HepG2 (cell line): Measurements from ENCODE around the gene HIPK4. TPM values are rescaled to one million over a fixed set of nuclear protein-coding genes. Genes with fewer than 3 reads are reported as not detected.

Source experiments
- ATF4 ChIP-seq, 2 experiments: fragments of 450-650 bp in 1 of 2; sonication (generic) in 1 of 2; formaldehyde crosslinking; IDR thresholded peaks; 2 replicates each; pipeline versions ENCODE4 v1.5.0 to v1.8.0; 2020 to 2022; ENCODE audit warnings: mild to moderate bottlenecking in 1 of 2, missing genetic modification reagents in 1 of 2
- CENPBD1 ChIP-seq: sonication (generic); formaldehyde crosslinking; IDR thresholded peaks from 2 replicates; pipeline ENCODE4 v1.8.0; 2022; ENCODE audit warnings: missing genetic modification reagents, low read depth, mild to moderate bottlenecking, borderline replicate concordance
- HNRNPLL ChIP-seq: fragments of 200-400 bp; formaldehyde crosslinking; IDR thresholded peaks from 2 replicates; pipeline ENCODE4 v1.6.1; 2017; ENCODE audit warnings: mild to moderate bottlenecking, low read depth, low read length; ENCODE audit not compliant: poor library complexity, severe bottlenecking
- IRF2 ChIP-seq: IDR thresholded peaks from 2 replicates; pipeline ENCODE4 v1.6.1; 2018; ENCODE audit warnings: missing genetic modification reagents, missing compliant biosample characterization
- MAF1 ChIP-seq: sonication (generic); formaldehyde crosslinking; IDR thresholded peaks from 2 replicates; pipeline ENCODE4 v1.5.0; 2020; ENCODE audit warnings: missing genetic modification reagents, borderline replicate concordance
- NAIF1 ChIP-seq: sonication (generic); formaldehyde crosslinking; IDR thresholded peaks from 2 replicates; pipeline ENCODE4 v1.5.0; 2020; ENCODE audit warnings: mild to moderate bottlenecking, missing genetic modification reagents, borderline replicate concordance
- NR2C2 ChIP-seq: sonication (generic); formaldehyde crosslinking; IDR thresholded peaks from 2 replicates; pipeline ENCODE4 v1.4.0; 2020; ENCODE audit warnings: missing genetic modification reagents, mild to moderate bottlenecking, moderate library complexity, borderline replicate concordance
- SP1 ChIP-seq, 2 experiments: fragments of 450-650 bp in 1 of 2; sonication (generic) in 1 of 2; formaldehyde crosslinking in 1 of 2; IDR thresholded peaks; 2 replicates each; pipeline versions ENCODE4 v1.4.0 to v1.6.1; 2016 to 2020; ENCODE audit warnings: missing genetic modification reagents in 1 of 2
- ZBTB4 ChIP-seq: sonication (generic); formaldehyde crosslinking; IDR thresholded peaks from 2 replicates; pipeline ENCODE4 v1.4.0; 2020; ENCODE audit warnings: missing genetic modification reagents, mild to moderate bottlenecking, borderline replicate concordance
- ZFY ChIP-seq: sonication (generic); formaldehyde crosslinking; IDR thresholded peaks from 2 replicates; pipeline ENCODE4 v1.4.0; 2020; ENCODE audit warnings: missing genetic modification reagents
- ZNF20 ChIP-seq: sonication (generic); formaldehyde crosslinking; IDR thresholded peaks from 2 replicates; pipeline ENCODE4 v1.4.0; 2020; ENCODE audit warnings: mild to moderate bottlenecking, moderate library complexity, missing genetic modification reagents
- ZNF513 ChIP-seq: sonication (generic); formaldehyde crosslinking; conservative IDR thresholded peaks from 2 replicates; pipeline ENCODE4 v1.5.0; 2020; ENCODE audit warnings: missing genetic modification reagents
- ZNF598 ChIP-seq: sonication (generic); formaldehyde crosslinking; IDR thresholded peaks from 2 replicates; pipeline ENCODE4 v1.5.1; 2020; ENCODE audit warnings: mild to moderate bottlenecking, missing genetic modification reagents, borderline replicate concordance
- ZNF678 ChIP-seq: sonication (generic); formaldehyde crosslinking; IDR thresholded peaks from 2 replicates; pipeline ENCODE4 v1.4.0; 2020; ENCODE audit warnings: mild to moderate bottlenecking, missing genetic modification reagents
- ZSCAN25 ChIP-seq: sonication (generic); formaldehyde crosslinking; IDR thresholded peaks from 2 replicates; pipeline ENCODE4 v1.8.0; 2022; ENCODE audit warnings: mild to moderate bottlenecking, missing genetic modification reagents
- polyA plus RNA-seq, 8 experiments: library from polyadenylated mRNA; depleted of rRNA in 3 of 8; stranded (reverse) in 7 of 8; unstranded in 1 of 8; fragments of >200 nt; fragmentation: Illumina TruSeq in 4 of 8; extraction: Trizol in 4 of 8; gene quantifications; 2 replicates each; pipeline versions ENCODE4 v1.2.1 to v1.2.3, GENCODE V29; 2011 to 2016; ENCODE audit warnings: low read depth in 4 of 8, missing spikeins in 1 of 8, mixed read lengths in 1 of 8; ENCODE audit not compliant: insufficient read depth in 1 of 8
- total RNA-seq, 5 experiments: library from RNA; depleted of rRNA; stranded (reverse); fragments of >200 nt; fragmentation: Illumina TruSeq; extraction: Trizol; gene quantifications; 2 replicates each; pipeline ENCODE4 v1.2.3, GENCODE V29; 2016; ENCODE audit warnings: low read depth in 1 of 5
- TF ChIP-seq, protein P1 (sequence below): sonication (generic); formaldehyde crosslinking; IDR thresholded peaks from 2 replicates; pipeline ENCODE4 v1.5.0; 2020; ENCODE audit warnings: missing genetic modification reagents
- TF ChIP-seq, protein P2 (sequence below): sonication (generic); formaldehyde crosslinking; IDR thresholded peaks from 2 replicates; pipeline ENCODE4 v1.4.0; 2020; ENCODE audit warnings: missing genetic modification reagents, borderline replicate concordance

HIPK4 gene
- total and polyA plus RNA-seq, 2 of the 13 experiments (the other 11 are each of a cell fraction or from before 2014, with no cell fraction given): 0.03 TPM; not detected in 1

DNA sequence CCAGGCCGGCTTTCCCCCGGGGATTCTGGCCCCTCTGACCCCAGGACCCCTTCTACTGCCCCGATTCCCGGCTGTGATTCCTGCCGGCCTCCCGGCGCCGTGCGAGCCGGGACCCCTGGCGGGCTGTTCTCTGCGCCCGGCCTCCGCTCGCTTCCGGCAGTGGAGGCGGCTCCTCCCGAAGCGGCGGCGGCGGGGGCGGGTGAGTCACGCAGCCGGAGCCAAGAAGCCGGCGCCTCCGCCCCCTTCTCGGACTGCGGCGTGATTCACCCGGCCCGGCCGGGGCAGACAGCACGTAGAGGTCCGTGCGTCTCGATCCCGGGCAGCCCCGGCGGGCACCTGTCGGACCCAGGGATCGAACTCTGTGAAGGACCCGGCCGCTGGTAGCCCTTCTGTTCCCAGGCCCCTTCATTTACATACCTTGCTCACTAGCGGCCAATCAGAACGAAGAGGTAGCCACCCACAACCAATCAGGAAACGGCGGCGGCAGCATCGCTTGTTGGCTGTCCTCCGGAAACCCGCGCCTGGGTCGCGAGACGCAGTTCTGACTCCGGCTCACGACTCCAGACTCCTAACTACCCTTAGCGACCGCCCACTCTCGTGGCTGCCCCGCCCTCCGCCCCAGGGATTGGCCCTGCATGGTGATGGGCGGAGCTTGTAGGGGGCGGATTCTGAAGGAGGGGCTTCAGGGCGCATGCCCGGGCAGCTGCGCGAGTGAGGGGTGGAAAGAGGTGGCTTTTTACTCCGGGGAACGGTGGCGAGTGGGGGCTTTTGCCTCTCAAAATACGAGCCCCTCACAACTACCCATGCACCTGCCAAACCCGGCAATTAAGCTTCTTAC is 35.7 kb upstream of the HIPK4 start, which contains the start of gene SERTAD1 (continued):
- TF ChIP-seq ATF4 (CRISPR knock-in tag; IDR thresholded peaks at IDR 0.05): peak in 1 of 2 experiments; percentile 27; a peak in 1 of 4 replicates
- no peak for TF ChIP-seq NAIF1 (CRISPR knock-in tag)
- peak; percentile 40 for TF ChIP-seq ZFY (CRISPR knock-in tag)
- TF ChIP-seq IRF2 (CRISPR knock-in tag): peak; percentile 49; the same call in 1 of the 2 replicates
- TF ChIP-seq ZNF598 (CRISPR knock-in tag): no peak
- 0 out of 2 replicates have a peak, but pooled peaks have one; percentile 17 for TF ChIP-seq SP1 (IDR thresholded peaks at IDR 0.05)
- TF ChIP-seq SP1 (CRISPR knock-in tag; IDR thresholded peaks at IDR 0.05): peak; percentile 89
- TF ChIP-seq, protein P1, sequence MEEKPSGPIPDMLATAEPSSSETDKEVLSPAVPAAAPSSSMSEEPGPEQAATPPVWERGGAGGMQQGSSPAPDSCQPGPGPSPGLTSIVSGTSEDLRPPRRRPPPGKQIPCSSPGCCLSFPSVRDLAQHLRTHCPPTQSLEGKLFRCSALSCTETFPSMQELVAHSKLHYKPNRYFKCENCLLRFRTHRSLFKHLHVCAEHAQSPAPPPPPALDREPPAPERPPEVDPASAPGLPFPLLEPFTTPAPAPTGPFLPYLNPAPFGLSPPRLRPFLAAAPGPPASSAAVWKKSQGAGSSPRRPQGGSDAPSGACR (CRISPR knock-in tag): 0 out of 2 replicates have a peak, but pooled peaks have one; percentile 48
- TF ChIP-seq, protein P2, sequence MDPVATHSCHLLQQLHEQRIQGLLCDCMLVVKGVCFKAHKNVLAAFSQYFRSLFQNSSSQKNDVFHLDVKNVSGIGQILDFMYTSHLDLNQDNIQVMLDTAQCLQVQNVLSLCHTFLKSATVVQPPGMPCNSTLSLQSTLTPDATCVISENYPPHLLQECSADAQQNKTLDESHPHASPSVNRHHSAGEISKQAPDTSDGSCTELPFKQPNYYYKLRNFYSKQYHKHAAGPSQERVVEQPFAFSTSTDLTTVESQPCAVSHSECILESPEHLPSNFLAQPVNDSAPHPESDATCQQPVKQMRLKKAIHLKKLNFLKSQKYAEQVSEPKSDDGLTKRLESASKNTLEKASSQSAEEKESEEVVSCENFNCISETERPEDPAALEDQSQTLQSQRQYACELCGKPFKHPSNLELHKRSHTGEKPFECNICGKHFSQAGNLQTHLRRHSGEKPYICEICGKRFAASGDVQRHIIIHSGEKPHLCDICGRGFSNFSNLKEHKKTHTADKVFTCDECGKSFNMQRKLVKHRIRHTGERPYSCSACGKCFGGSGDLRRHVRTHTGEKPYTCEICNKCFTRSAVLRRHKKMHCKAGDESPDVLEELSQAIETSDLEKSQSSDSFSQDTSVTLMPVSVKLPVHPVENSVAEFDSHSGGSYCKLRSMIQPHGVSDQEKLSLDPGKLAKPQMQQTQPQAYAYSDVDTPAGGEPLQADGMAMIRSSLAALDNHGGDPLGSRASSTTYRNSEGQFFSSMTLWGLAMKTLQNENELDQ: no peak
- TF ChIP-seq ZSCAN25 (CRISPR knock-in tag): no peak
- TF ChIP-seq NR2C2: no peak; the same call in 1 of the 2 replicates
- no peak for TF ChIP-seq MAF1
- no peak for TF ChIP-seq ZBTB4 (CRISPR knock-in tag)
- no peak for TF ChIP-seq ZNF20
- no peak for TF ChIP-seq CENPBD1 (CRISPR knock-in tag)
- peak; percentile 19; the same call in 1 of the 2 replicates for TF ChIP-seq ZNF678 (CRISPR knock-in tag)
- peak; percentile 65 for TF ChIP-seq HNRNPLL
- TF ChIP-seq ZNF513: no peak
